Measurements from ENCODE around the gene PTP4A2. TPM values are rescaled to one million over a fixed set of nuclear protein-coding genes. Genes with fewer than 3 reads are reported as not detected.

PTP4A2 gene
- total and polyA plus RNA-seq, 10 of the 15 experiments (the other 5 are each of a cell fraction or from before 2014, with no cell fraction given) = 180 to 909 (median 375) TPM

- TF ChIP-seq MLLT1 (IDR thresholded peaks at IDR 0.05) (no peak), NKRF (conservative IDR thresholded peaks at IDR 0.05) (no peak), TARDBP (IDR thresholded peaks at IDR 0.05; ENCODE audit: borderline replicate concordance) (no peak), ZZZ3 (IDR thresholded peaks at IDR 0.05; ENCODE audit: control insufficient read depth, insufficient read length, low read depth) (no peak)
These were observed 14.2 kb downstream of the PTP4A2 start (continued) for GRCh38 chr1:31923901-31924535.

DNA sequence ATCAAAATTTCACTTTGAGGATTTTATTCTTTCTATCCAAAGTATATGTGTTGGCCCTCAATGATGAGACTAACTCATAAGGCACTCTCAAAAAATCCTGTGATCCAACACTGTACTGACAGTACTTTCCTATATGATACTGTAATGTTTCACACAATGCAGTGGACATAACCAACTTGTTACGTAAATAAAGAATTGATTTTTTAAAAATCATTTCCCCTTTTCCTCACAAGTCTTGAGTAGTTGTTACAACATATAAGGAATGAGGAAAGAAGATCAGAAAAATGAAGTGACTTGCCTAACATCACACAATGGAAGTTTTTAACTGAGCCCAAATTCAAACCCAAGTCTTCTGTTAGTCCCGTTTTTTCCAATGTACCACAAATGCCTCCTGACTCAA, 17.2 kb downstream of the PTP4A2 start:
- in situ Hi-C loops (cut with MboI) (no loop called here), intact Hi-C loops (cut with micrococcal nuclease; ENCODE audit: unreplicated experiment) (no loop called here)
- ATAC-seq = no peak
- Histone ChIP-seq H3K4me3 (no peak overlapping the region), H3K4me1 (ENCODE audit: control insufficient read depth, insufficient read depth, low read length) (peaks cover 8% of the 10 kb centered on the region), H3K27ac (ENCODE audit: control insufficient read depth, insufficient read depth) (no peak overlapping the region), H3K9ac (ENCODE audit: control insufficient read depth, insufficient read depth, low read length) (no peak overlapping the region), H2AFZ (ENCODE audit: control insufficient read depth, low read depth, low read length) (no peak overlapping the region), H3K9me3 (replicated peaks; ENCODE audit: control insufficient read depth, insufficient read depth, low read length) (no peaks in the 10 kb centered on the region; the same call in 2 of the 3 replicates), H3K27me3 (replicated peaks in 1 of 2; ENCODE audit: control insufficient read depth in 2 of 2, insufficient read depth in 2 of 2, low read length in 1 of 2) (no peaks in the 10 kb centered on the region), H3K36me3 (ENCODE audit: control insufficient read depth in 2 of 2, insufficient read depth in 2 of 2, low read length in 1 of 2) (peaks cover 3 to 26% of the 10 kb centered on the region in 2 experiments), H3K79me2 (ENCODE audit: control insufficient read depth, insufficient read depth, low read length) (peaks cover 86% of the 10 kb centered on the region), H3K4me2 (ENCODE audit: control insufficient read depth, insufficient read depth) (no peak overlapping the region), H4K20me1 (ENCODE audit: control insufficient read depth, insufficient read depth) (peaks cover 5% of the 10 kb centered on the region)
- no peak for TF ChIP-seq ZNF384 (IDR thresholded peaks at IDR 0.05; ENCODE audit: borderline replicate concordance, low read depth, low read length)
- TF ChIP-seq CREM (IDR thresholded peaks at IDR 0.05; ENCODE audit: low read depth) = no peak
- no peak for TF ChIP-seq YBX1 (IDR thresholded peaks at IDR 0.05)
- TF ChIP-seq JUND (IDR thresholded peaks at IDR 0.05; ENCODE audit: low read depth, low read length) = no peak
- TF ChIP-seq SP1 (IDR thresholded peaks at IDR 0.05; ENCODE audit: low read depth, low read length) = no peak
- no peak for TF ChIP-seq CEBPB (IDR thresholded peaks at IDR 0.05; ENCODE audit: borderline replicate concordance in 1 of 2, low read depth in 2 of 2, low read length in 2 of 2)
- TF ChIP-seq RAD51 (IDR thresholded peaks at IDR 0.05) = no peak
- TF ChIP-seq EED (IDR thresholded peaks at IDR 0.05; ENCODE audit: low read depth) = no peak
- TF ChIP-seq ZNF217 (IDR thresholded peaks at IDR 0.05) = no peak
- no peak for TF ChIP-seq BCL3 (IDR thresholded peaks at IDR 0.05; ENCODE audit: borderline replicate concordance, insufficient read depth, low read depth, low read length, poor library complexity, severe bottlenecking)
- no peak for TF ChIP-seq BCL11A (IDR thresholded peaks at IDR 0.05; ENCODE audit: low read depth, low read length)
- CTCF ChIA-PET = no interaction called here
- WGBS (ENCODE audit: insufficient coverage, insufficient replicate concordance, low lambda C conversion rate, missing lambda C conversion rate) = 95% methylated on average over 2 of the region's 2 CpGs
- SMC1A ChIA-PET (ENCODE audit: uncharacterized antibody, unreplicated experiment) = interaction anchor here (0.9 to 1.9 kb wide), 4 partner anchors 8 to 43 kb away, joined by 3 to 4 read pairs (median 4); no protein-coding TSS in a partner anchor
- no peak for FAIRE-seq
- POLR2A ChIA-PET = interaction anchor here (0.6 to 0.7 kb wide), 3 partner anchors 40 to 226 kb away, joined by 3 to 5 read pairs (median 4); no protein-coding TSS in a partner anchor
- BruUV-seq (replicated peaks) = TSS peak; percentile 7
- DNase-seq (ENCODE audit: low read depth, low spot score) = no peak
- RAD21 ChIA-PET (ENCODE audit: unreplicated experiment) = interaction anchor here (0.9 to 1.6 kb wide), 5 partner anchors 17 to 61 kb away, joined by 3 to 6 read pairs (median 4); partner anchors contain the start of gene PTP4A2

Data from GM12878 (cell line).